MV-4-11 (cell line): ENCODE data around the gene TMEM53.

Experiments
- DNase-seq: peaks from one replicate; lab custom pipeline; 2025; lab: John Stamatoyannopoulos, UW

TMEM53 gene

GRCh38 chr1:44603718-44604117, 70.6 kb downstream of the TMEM53 start:
- DNase-seq = no peak
